ENCODE results near the gene HS6ST3.

HS6ST3 gene

DNA sequence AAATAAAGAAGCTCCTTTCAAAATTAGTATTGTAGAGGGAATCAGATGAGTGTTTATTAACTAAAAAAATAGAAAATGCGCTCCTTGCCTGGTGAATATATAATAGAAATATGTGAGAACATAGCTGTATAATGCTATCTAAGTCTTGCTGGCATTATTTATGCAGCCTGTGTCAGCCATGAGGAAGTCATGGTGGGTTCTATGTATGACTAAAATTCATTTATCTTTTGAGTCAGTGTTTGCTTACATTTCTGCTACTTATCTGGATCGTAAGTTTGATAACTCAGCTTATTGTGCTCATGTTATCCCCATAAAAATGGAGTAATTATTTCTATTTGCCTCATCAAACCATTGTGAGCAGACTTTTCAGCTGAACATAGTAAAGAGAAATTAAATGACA, 455.1 kb downstream of the HS6ST3 start:
- Histone ChIP-seq H3K4me3 (ENCODE audit: low read depth, low read length, poor library complexity, severe bottlenecking) (no peak overlapping the region), H3K27ac (ENCODE audit: low read depth, low read length, poor library complexity, severe bottlenecking) (no peak overlapping the region), H3K4me1 (ENCODE audit: insufficient read depth, low read length, severe bottlenecking) (no peaks in the 10 kb centered on the region), H3F3A (ENCODE audit: insufficient read depth, low read length) (no peaks in the 10 kb centered on the region), H3K9me3 (ENCODE audit: low read length) (no peaks in the 10 kb centered on the region), H2AFZ (ENCODE audit: low read length) (no peak overlapping the region), H3K36me3 (ENCODE audit: insufficient read depth, low read length) (no peaks in the 10 kb centered on the region), H3K9me2 (ENCODE audit: low read depth, low read length) (no peaks in the 10 kb centered on the region), H4K20me1 (ENCODE audit: insufficient read depth, low read length) (no peaks in the 10 kb centered on the region), H3K27me3 (ENCODE audit: insufficient read depth, low read length) (no peaks in the 10 kb centered on the region), H3K79me2 (ENCODE audit: insufficient read depth, low read length) (no peaks in the 10 kb centered on the region), H3K4me2 (ENCODE audit: low read length) (no peak overlapping the region), H3K9ac (ENCODE audit: low read length) (no peak overlapping the region)
- TF ChIP-seq, protein P1, sequence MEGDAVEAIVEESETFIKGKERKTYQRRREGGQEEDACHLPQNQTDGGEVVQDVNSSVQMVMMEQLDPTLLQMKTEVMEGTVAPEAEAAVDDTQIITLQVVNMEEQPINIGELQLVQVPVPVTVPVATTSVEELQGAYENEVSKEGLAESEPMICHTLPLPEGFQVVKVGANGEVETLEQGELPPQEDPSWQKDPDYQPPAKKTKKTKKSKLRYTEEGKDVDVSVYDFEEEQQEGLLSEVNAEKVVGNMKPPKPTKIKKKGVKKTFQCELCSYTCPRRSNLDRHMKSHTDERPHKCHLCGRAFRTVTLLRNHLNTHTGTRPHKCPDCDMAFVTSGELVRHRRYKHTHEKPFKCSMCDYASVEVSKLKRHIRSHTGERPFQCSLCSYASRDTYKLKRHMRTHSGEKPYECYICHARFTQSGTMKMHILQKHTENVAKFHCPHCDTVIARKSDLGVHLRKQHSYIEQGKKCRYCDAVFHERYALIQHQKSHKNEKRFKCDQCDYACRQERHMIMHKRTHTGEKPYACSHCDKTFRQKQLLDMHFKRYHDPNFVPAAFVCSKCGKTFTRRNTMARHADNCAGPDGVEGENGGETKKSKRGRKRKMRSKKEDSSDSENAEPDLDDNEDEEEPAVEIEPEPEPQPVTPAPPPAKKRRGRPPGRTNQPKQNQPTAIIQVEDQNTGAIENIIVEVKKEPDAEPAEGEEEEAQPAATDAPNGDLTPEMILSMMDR (IDR thresholded peaks at IDR 0.05; ENCODE audit: low read length) = no peak
- no peak for TF ChIP-seq EZH2 (IDR thresholded peaks at IDR 0.05; ENCODE audit: borderline replicate concordance, low read length)

DNA sequence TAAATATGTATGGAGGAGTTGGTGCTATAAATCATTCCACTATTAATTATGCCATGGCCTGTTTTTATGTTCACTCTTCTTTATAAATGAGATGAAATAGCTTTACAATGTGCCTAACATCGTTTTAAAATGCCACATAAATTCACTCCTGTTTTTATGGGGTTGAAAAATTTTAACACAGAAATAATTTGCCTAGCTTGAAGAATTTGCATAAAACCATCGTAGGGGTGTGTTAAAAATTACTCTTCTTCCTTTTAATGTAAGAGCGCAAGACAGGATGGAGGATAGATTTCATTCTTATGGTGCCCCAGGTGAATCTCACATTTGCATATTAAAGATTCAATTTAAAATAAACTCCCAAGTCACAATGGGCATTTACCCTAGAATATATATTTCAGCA, 456.6 kb downstream of the HS6ST3 start:
- Histone ChIP-seq H3K4me3 (ENCODE audit: low read depth, low read length, poor library complexity, severe bottlenecking) (no peak overlapping the region), H3K4me1 (ENCODE audit: insufficient read depth, low read length, severe bottlenecking) (no peaks in the 10 kb centered on the region), H3K9me2 (ENCODE audit: low read depth, low read length) (no peaks in the 10 kb centered on the region), H3K79me2 (ENCODE audit: insufficient read depth, low read length) (no peaks in the 10 kb centered on the region), H3F3A (ENCODE audit: insufficient read depth, low read length) (no peaks in the 10 kb centered on the region), H4K20me1 (ENCODE audit: insufficient read depth, low read length) (no peaks in the 10 kb centered on the region), H3K4me2 (ENCODE audit: low read length) (no peak overlapping the region), H3K27ac (ENCODE audit: low read depth, low read length, poor library complexity, severe bottlenecking) (no peak overlapping the region), H3K36me3 (ENCODE audit: insufficient read depth, low read length) (no peaks in the 10 kb centered on the region), H3K9ac (ENCODE audit: low read length) (no peak overlapping the region), H2AFZ (ENCODE audit: low read length) (no peak overlapping the region), H3K9me3 (ENCODE audit: low read length) (no peaks in the 10 kb centered on the region), H3K27me3 (ENCODE audit: insufficient read depth, low read length) (no peaks in the 10 kb centered on the region)
- TF ChIP-seq, protein P1 (IDR thresholded peaks at IDR 0.05; ENCODE audit: low read length) = no peak
- TF ChIP-seq EZH2 (IDR thresholded peaks at IDR 0.05; ENCODE audit: borderline replicate concordance, low read length) = no peak

DNA sequence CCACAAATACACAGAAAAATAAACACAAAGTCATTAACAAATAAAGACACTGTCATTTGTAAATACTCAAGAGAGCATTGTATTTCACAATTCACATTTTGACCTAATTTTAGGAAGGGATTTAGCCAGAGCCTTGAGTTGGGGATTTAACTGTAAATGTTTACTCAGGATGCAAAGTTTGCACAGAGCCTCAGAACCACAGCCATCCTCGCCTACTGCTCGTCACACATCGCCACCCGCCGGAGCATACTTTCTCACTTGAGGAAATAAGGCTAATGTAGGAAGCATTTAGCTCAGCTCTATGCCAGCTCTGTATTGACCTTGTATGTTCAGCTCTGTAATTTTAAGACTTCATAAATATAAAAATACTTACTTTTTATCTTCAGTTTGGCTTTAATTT, 461.6 kb downstream of the HS6ST3 start:
- no peak overlapping the region for H3K4me2 ChIP-seq (ENCODE audit: low read length)
- H2AFZ ChIP-seq (ENCODE audit: low read length) = no peak overlapping the region
- TF ChIP-seq, protein P1 (IDR thresholded peaks at IDR 0.05; ENCODE audit: low read length) = no peak
- TF ChIP-seq EZH2 (IDR thresholded peaks at IDR 0.05; ENCODE audit: borderline replicate concordance, low read length) = no peak
- no peak overlapping the region for H3K9ac ChIP-seq (ENCODE audit: low read length)
- no peaks in the 10 kb centered on the region for H3K4me1 ChIP-seq (ENCODE audit: insufficient read depth, low read length, severe bottlenecking)
- H3K79me2 ChIP-seq (ENCODE audit: insufficient read depth, low read length) = no peaks in the 10 kb centered on the region
- H4K20me1 ChIP-seq (ENCODE audit: insufficient read depth, low read length) = no peaks in the 10 kb centered on the region
- no peak overlapping the region for H3K27ac ChIP-seq (ENCODE audit: low read depth, low read length, poor library complexity, severe bottlenecking)
- H3K4me3 ChIP-seq (ENCODE audit: low read depth, low read length, poor library complexity, severe bottlenecking) = no peak overlapping the region
- H3K9me2 ChIP-seq (ENCODE audit: low read depth, low read length) = no peaks in the 10 kb centered on the region
- no peaks in the 10 kb centered on the region for H3K27me3 ChIP-seq (ENCODE audit: insufficient read depth, low read length)
- H3K36me3 ChIP-seq (ENCODE audit: insufficient read depth, low read length) = no peaks in the 10 kb centered on the region
- no peaks in the 10 kb centered on the region for H3F3A ChIP-seq (ENCODE audit: insufficient read depth, low read length)
- no peaks in the 10 kb centered on the region for H3K9me3 ChIP-seq (ENCODE audit: low read length)

All from OCI-LY1 (cell line).